GM12878 (cell line): ENCODE measurements around the gene NRM.

Source experiments
- BACH1 ChIP-seq: fragments of 450-650 bp; IDR thresholded peaks from 2 replicates; pipeline ENCODE4 v1.6.1; 2017; ENCODE audit warnings: mild to moderate bottlenecking, borderline replicate concordance
- CREM ChIP-seq: IDR thresholded peaks from 2 replicates; pipeline ENCODE4 v1.6.1; 2014; ENCODE audit warnings: antibody characterized with exemption, low read depth
- CTCF ChIP-seq, 3 experiments: IDR thresholded peaks in 2 of 3; conservative IDR thresholded peaks in 1 of 3; 2 replicates each; pipeline ENCODE4 v1.5.1; 2011; ENCODE audit warnings: low read depth in 3 of 3, low read length in 3 of 3, mild to moderate bottlenecking in 3 of 3, control low read depth in 2 of 3, moderate library complexity in 2 of 3, inconsistent platforms in 1 of 3, mixed read lengths in 1 of 3; ENCODE audit not compliant: control insufficient read depth in 2 of 3, insufficient read depth in 1 of 3; ENCODE audit errors: extremely low read depth in 1 of 3
- MTA3 ChIP-seq: IDR thresholded peaks from 2 replicates; pipeline ENCODE4 v1.6.1; 2012; ENCODE audit warnings: low read length, inconsistent platforms, borderline replicate concordance
- NFYB ChIP-seq: IDR thresholded peaks from 2 replicates; pipeline ENCODE4 v1.6.1; 2011; ENCODE audit warnings: low read depth, mild to moderate bottlenecking, low read length, improper control_type of control experiment, moderate library complexity; ENCODE audit not compliant: insufficient read depth
- YY1 ChIP-seq: IDR thresholded peaks from 2 replicates; pipeline ENCODE4 v1.6.1; 2011; ENCODE audit warnings: low read depth, mild to moderate bottlenecking, low read length

DNA sequence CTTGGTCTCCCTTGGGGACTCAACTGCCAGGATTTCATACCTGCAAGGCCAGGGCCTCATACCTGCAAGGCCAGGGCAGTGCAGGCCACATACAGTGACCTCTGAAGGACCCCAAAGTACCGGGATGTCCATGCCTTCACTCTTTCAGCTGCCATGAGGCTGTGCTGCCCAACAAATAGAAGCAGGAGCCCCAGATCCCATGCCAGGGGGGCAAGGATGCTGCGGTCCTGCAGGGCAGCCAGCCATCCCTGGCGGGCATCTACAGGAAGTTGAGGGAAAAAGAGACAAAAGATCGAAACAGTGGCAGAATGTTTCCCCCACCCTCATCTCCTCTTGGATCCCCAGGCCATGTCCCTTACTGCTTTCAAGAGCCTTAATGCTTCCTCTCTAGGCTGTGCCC lies 799 bp downstream of the NRM start:
- TF ChIP-seq BACH1 (no peak), MTA3 (no peak), NFYB (no peak), YY1 (no peak), CREM (no peak), CTCF (IDR thresholded peaks at IDR 0.05 in 2 of 3, conservative IDR thresholded peaks at IDR 0.05 in 1 of 3; ENCODE audit: control insufficient read depth in 2 of 3, extremely low read depth in 1 of 3, insufficient read depth in 1 of 3, low read depth in 3 of 3, low read length in 3 of 3) (no peak)
